CD4-positive, CD25-positive, alpha-beta regulatory T cell (primary cell): ENCODE data around the gene IGFLR1. TPM values are rescaled to one million over a fixed set of nuclear protein-coding genes. Genes with fewer than 3 reads are reported as not detected.

Experiments
- ATAC-seq, 2 donors: fragments of 150-1000 bp; cut with Tn5 transposase; one replicate each; pipeline ENCODE4 v1.10.0; 2021; ENCODE audit warnings: low read depth in 2 of 2, moderate number of reproducible peaks in 2 of 2, moderate library complexity in 1 of 2
- DNase-seq, 3 donors: peaks; one replicate each; pipeline versions ENCODE4 v3.0.0 to v3.0.0-alpha.2; 2012 to 2022; ENCODE audit warnings: mixed read lengths in 1 of 3
- H3K27ac ChIP-seq: one replicate; pipeline ENCODE4 v1.7.0; 2013; ENCODE audit warnings: mild to moderate bottlenecking, low read length; ENCODE audit not compliant: insufficient read depth, poor library complexity, severe bottlenecking
- H3K27me3 ChIP-seq: one replicate; pipeline ENCODE4 v1.7.0; 2013; ENCODE audit warnings: low read length; ENCODE audit not compliant: control insufficient read depth, insufficient read depth
- H3K36me3 ChIP-seq: one replicate; pipeline ENCODE4 v1.7.0; 2013; ENCODE audit warnings: mild to moderate bottlenecking, low read length, moderate library complexity; ENCODE audit not compliant: control insufficient read depth, insufficient read depth
- H3K4me1 ChIP-seq: 2 replicates; pipeline ENCODE4 v1.7.0; 2013; ENCODE audit warnings: mild to moderate bottlenecking, low read length; ENCODE audit not compliant: insufficient read depth, control insufficient read depth, poor library complexity, severe bottlenecking
- H3K4me3 ChIP-seq: one replicate; pipeline ENCODE4 v1.7.0; 2013; ENCODE audit warnings: low read depth, mild to moderate bottlenecking, low read length, moderate library complexity
- H3K9me3 ChIP-seq, 2 experiments: 1 replicate in 1 of 2; 2 replicates in 1 of 2; pipeline ENCODE4 v1.7.0; 2013; ENCODE audit warnings: low read length in 2 of 2, mild to moderate bottlenecking in 1 of 2, moderate library complexity in 1 of 2; ENCODE audit not compliant: control insufficient read depth in 2 of 2
- H3K27ac Mint-ChIP-seq, 3 donors: one replicate each; pipeline ENCODE4 v1.8.0; 2020 to 2022; ENCODE audit warnings: mild to moderate bottlenecking in 3 of 3, mixed read lengths in 3 of 3, moderate library complexity in 2 of 3
- H3K27me3 Mint-ChIP-seq: one replicate; pipeline ENCODE4 v1.8.0; 2022; ENCODE audit warnings: mild to moderate bottlenecking, mixed read lengths
- H3K36me3 Mint-ChIP-seq: one replicate; pipeline ENCODE4 v1.8.0; 2020; ENCODE audit warnings: mixed read lengths
- H3K4me1 Mint-ChIP-seq, 4 donors: one replicate each; pipeline ENCODE4 v1.8.0; 2020 to 2022; ENCODE audit warnings: mixed read lengths in 4 of 4, mild to moderate bottlenecking in 1 of 4
- H3K4me3 Mint-ChIP-seq, 4 donors: one replicate each; pipeline ENCODE4 v1.8.0; 2020 to 2022; ENCODE audit warnings: mild to moderate bottlenecking in 4 of 4, mixed read lengths in 4 of 4, moderate library complexity in 3 of 4
- H3K9me3 Mint-ChIP-seq, 7 donors: one replicate each; pipeline ENCODE4 v1.8.0; 2020 to 2022; ENCODE audit warnings: mixed read lengths in 7 of 7, mild to moderate bottlenecking in 3 of 7, moderate library complexity in 2 of 7
- polyA plus RNA-seq, 4 donors: library from polyadenylated mRNA; unstranded; fragments of 300-500 nt; fragmentation: Illumina TruSeq; gene quantifications; one replicate each; pipeline ENCODE4 v1.2.3, GENCODE V29; 2021
- total RNA-seq: library from RNA; stranded (reverse); gene quantifications from one replicate; pipeline ENCODE4 v1.2.3, GENCODE V29; 2022

Gene IGFLR1
- total and polyA plus RNA-seq, 5 donors from 2014 or later: 80.5 to 151 (median 114) TPM

- H3K27me3 ChIP-seq: no peaks in the 10 kb centered on the region
- Mint-ChIP-seq H3K27me3 (peaks cover 4% of the 10 kb centered on the region), H3K4me1 (peaks cover 0 to 40% (median 15%) of the 10 kb centered on the region in 4 donors), H3K9me3 (peaks cover 0 to 1% (median 0%) of the 10 kb centered on the region in 7 donors), H3K36me3 (peaks cover 14% of the 10 kb centered on the region), H3K27ac (no peak overlapping the region), H3K4me3 (peak overlapping the region in 3 of 4 donors; percentile 33 to 67 (median 61))
- no peak for DNase-seq
- peaks cover 36% of the 10 kb centered on the region for H3K4me1 ChIP-seq
- no peaks in the 10 kb centered on the region for H3K9me3 ChIP-seq
- H3K36me3 ChIP-seq: peaks cover 43% of the 10 kb centered on the region
- H3K27ac ChIP-seq: no peak overlapping the region
- no peak overlapping the region for H3K4me3 ChIP-seq
- no peak for ATAC-seq
Measured at GRCh38 chr19:35720163-35720524, 22.1 kb downstream of the IGFLR1 start.

- Mint-ChIP-seq H3K27ac (peak overlapping the region in 2 of 3 donors; percentile 73 to 90), H3K36me3 (peaks cover 11% of the 10 kb centered on the region), H3K9me3 (peaks cover 0 to 1% (median 0%) of the 10 kb centered on the region in 7 donors), H3K4me3 (peak overlapping the region; percentile 87 to 98 (median 93)), H3K27me3 (peaks cover 4% of the 10 kb centered on the region), H3K4me1 (peaks cover 5 to 45% (median 19%) of the 10 kb centered on the region in 4 donors)
- H3K4me3 ChIP-seq: peak overlapping the region; percentile 62
- DNase-seq (no peak), ATAC-seq (no peak)
- H3K9me3 ChIP-seq: no peaks in the 10 kb centered on the region
- H3K27ac ChIP-seq: no peak overlapping the region
- H3K4me1 ChIP-seq: peaks cover 41% of the 10 kb centered on the region
- peaks cover 37% of the 10 kb centered on the region for H3K36me3 ChIP-seq
- no peaks in the 10 kb centered on the region for H3K27me3 ChIP-seq
Measured at GRCh38 chr19:35719402-35720162, 22.7 kb downstream of the IGFLR1 start.

- Mint-ChIP-seq H3K4me1 (peaks cover 5 to 56% (median 28%) of the 10 kb centered on the region in 4 donors), H3K27me3 (peaks cover 4% of the 10 kb centered on the region), H3K27ac (peak overlapping the region in 2 of 3 donors; percentile 90 to 93), H3K36me3 (peaks cover 11% of the 10 kb centered on the region), H3K9me3 (peaks cover 0 to 1% (median 0%) of the 10 kb centered on the region in 7 donors), H3K4me3 (peak overlapping the region; percentile 87 to 98 (median 93))
- Histone ChIP-seq H3K4me3 (peak overlapping the region; percentile 62), H3K27me3 (no peaks in the 10 kb centered on the region), H3K36me3 (peaks cover 27% of the 10 kb centered on the region), H3K9me3 (no peaks in the 10 kb centered on the region), H3K27ac (peak overlapping the region; percentile 68), H3K4me1 (peaks cover 52% of the 10 kb centered on the region)
- peak; percentile 36 to 74 (median 52) for DNase-seq
- no peak for ATAC-seq
Measured at GRCh38 chr19:35718345-35719041, 23.8 kb downstream of the IGFLR1 start.

- no peak for DNase-seq
- peaks cover 8 to 63% (median 33%) of the 10 kb centered on the region in 4 donors for H3K4me1 Mint-ChIP-seq
- peak within 1 kb of the TSS; percentile 68 for H3K4me3 ChIP-seq
Measured at GRCh38 chr19:35717665-35718344, 24.4 kb downstream of the IGFLR1 start, which contains the start of gene KMT2B. Gene KMT2B (plus strand): TSS chr19:35718003. CDS start chr19:35718019, 16 bp downstream.

GRCh38 chr19:35716801-35717664 is 25.2 kb downstream of the IGFLR1 start:
- Mint-ChIP-seq H3K9me3 (peaks cover 0 to 1% (median 0%) of the 10 kb centered on the region in 7 donors), H3K36me3 (peaks cover 7% of the 10 kb centered on the region), H3K27ac (peak overlapping the region; percentile 92 to 95 (median 95)), H3K27me3 (peaks cover 4% of the 10 kb centered on the region), H3K4me3 (peak overlapping the region; percentile 86 to 99 (median 94)), H3K4me1 (peaks cover 11 to 71% (median 39%) of the 10 kb centered on the region in 4 donors)
- Histone ChIP-seq H3K27ac (peak overlapping the region; percentile 95), H3K36me3 (peaks cover 12% of the 10 kb centered on the region), H3K9me3 (no peaks in the 10 kb centered on the region), H3K27me3 (no peaks in the 10 kb centered on the region), H3K4me3 (peak overlapping the region; percentile 68), H3K4me1 (peaks cover 67% of the 10 kb centered on the region)
- peak; percentile 94 to 98 (median 98) for DNase-seq
- ATAC-seq: peak; percentile 83

More at GRCh38 chr19:35717665-35718344, 24.4 kb downstream of the IGFLR1 start, which contains the start of gene KMT2B:
- Histone ChIP-seq H3K4me1 (peaks cover 59% of the 10 kb centered on the region), H3K27ac (peak within 1 kb of the TSS; percentile 95), H3K27me3 (no peaks in the 10 kb centered on the region), H3K9me3 (no peaks in the 10 kb centered on the region), H3K36me3 (peaks cover 20% of the 10 kb centered on the region)
- ATAC-seq: peak in 1 of 2 donors; percentile 24
- Mint-ChIP-seq H3K4me3 (peak within 1 kb of the TSS; percentile 87 to 99 (median 95)), H3K27ac (peak within 1 kb of the TSS; percentile 92 to 95 (median 95)), H3K9me3 (peaks cover 0 to 1% (median 0%) of the 10 kb centered on the region in 7 donors), H3K27me3 (peaks cover 4% of the 10 kb centered on the region), H3K36me3 (peaks cover 7% of the 10 kb centered on the region)

- H3K27ac ChIP-seq: peak overlapping the region; percentile 95
- no peaks in the 10 kb centered on the region for H3K27me3 ChIP-seq
- peak overlapping the region; percentile 68 for H3K4me3 ChIP-seq
- H3K4me1 ChIP-seq: peaks cover 75% of the 10 kb centered on the region
- peak overlapping the region; percentile 86 to 99 (median 94) for H3K4me3 Mint-ChIP-seq
- H3K27me3 Mint-ChIP-seq: peaks cover 4% of the 10 kb centered on the region
- H3K9me3 ChIP-seq: no peaks in the 10 kb centered on the region
- H3K9me3 Mint-ChIP-seq: peaks cover 0 to 1% (median 0%) of the 10 kb centered on the region in 7 donors
- peaks cover 14 to 71% (median 45%) of the 10 kb centered on the region in 4 donors for H3K4me1 Mint-ChIP-seq
- peak overlapping the region; percentile 92 to 95 (median 95) for H3K27ac Mint-ChIP-seq
- H3K36me3 ChIP-seq: peaks cover 6% of the 10 kb centered on the region
- DNase-seq (peak in 2 of 3 donors; percentile 31 to 48), ATAC-seq (no peak)
- peaks cover 3% of the 10 kb centered on the region for H3K36me3 Mint-ChIP-seq
Measured at GRCh38 chr19:35715981-35716800, 26.1 kb downstream of the IGFLR1 start.
